SK-N-SH (cell line): Measurements from ENCODE around the gene PFKL. TPM values are rescaled to one million over a fixed set of nuclear protein-coding genes. Genes with fewer than 3 reads are reported as not detected.

Experiments
- CTCF ChIA-PET: fragments of 300-600, 350-600 bp; formaldehyde crosslinking; extraction: SDS; loops from one replicate; lab custom pipeline; 2021; lab: Yijun Ruan, JAX
- POLR2A ChIA-PET: fragments of 350-600 bp; sonication (Branson Sonifier 250); formaldehyde crosslinking; extraction: SDS; loops from one replicate; lab custom pipeline; 2020; ENCODE audit warnings: antibody characterized with exemption, inconsistent platforms; lab: Yijun Ruan, JAX
- DNase-seq: peaks from one replicate; pipeline ENCODE4 v3.0.0; 2012
- H2AFZ ChIP-seq: fragments of 200-600 bp; sonication (generic); 2 replicates; pipeline ENCODE4 v1.8.1; 2016; ENCODE audit warnings: antibody characterized with exemption, mild to moderate bottlenecking, low read depth
- H3F3A ChIP-seq: fragments of 200-600 bp; sonication (generic); replicated peaks from 2 replicates; pipeline ENCODE3; 2016; ENCODE audit warnings: antibody characterized with exemption, mild to moderate bottlenecking; ENCODE audit not compliant: insufficient read depth
- H3K27ac ChIP-seq, 2 experiments: fragments of 200-500 bp in 1 of 2; fragments of 200-600 bp in 1 of 2; sonication (Bioruptor generic) in 1 of 2; sonication (generic), shearing (Covaris generic) in 1 of 2; 2 replicates each; pipeline versions ENCODE4 v1.5.1 to v1.6.1; 2014 to 2016; ENCODE audit warnings: low read depth in 2 of 2, inconsistent platforms in 1 of 2, low read length in 1 of 2, mild to moderate bottlenecking in 1 of 2, mixed read lengths in 1 of 2
- H3K27me3 ChIP-seq: fragments of 200-600 bp; sonication (generic), shearing (Covaris generic); 2 replicates; pipeline ENCODE4 v1.6.1; 2016; ENCODE audit warnings: mixed run types; ENCODE audit not compliant: insufficient read depth
- H3K36me3 ChIP-seq, 2 experiments: fragments of 200-500 bp in 1 of 2; fragments of 200-600 bp in 1 of 2; sonication (Bioruptor generic) in 1 of 2; sonication (generic) in 1 of 2; replicated peaks in 1 of 2; 2 replicates each; pipeline versions ENCODE3 to v1.5.1; 2014 to 2016; ENCODE audit warnings: low read length in 1 of 2, mild to moderate bottlenecking in 1 of 2; ENCODE audit not compliant: insufficient read depth in 2 of 2, control insufficient read depth in 1 of 2
- H3K4me1 ChIP-seq, 2 experiments: fragments of 200-500 bp in 1 of 2; fragments of 200-600 bp in 1 of 2; sonication (Bioruptor generic) in 1 of 2; sonication (generic), shearing (Covaris generic) in 1 of 2; 2 replicates each; pipeline versions ENCODE4 v1.5.1 to v1.6.1; 2014 to 2016; ENCODE audit warnings: low read depth in 1 of 2, low read length in 1 of 2, mixed run types in 1 of 2; ENCODE audit not compliant: insufficient read depth in 2 of 2, control insufficient read depth in 1 of 2
- H3K4me2 ChIP-seq: fragments of 200-600 bp; sonication (generic), shearing (Covaris generic); 2 replicates; pipeline ENCODE4 v1.6.1; 2017; ENCODE audit warnings: mixed run types
- H3K4me3 ChIP-seq, 2 experiments: fragments of 200-500 bp in 1 of 2; fragments of 200-600 bp in 1 of 2; sonication (Bioruptor generic) in 1 of 2; sonication (generic), shearing (Covaris generic) in 1 of 2; 2 replicates each; pipeline versions ENCODE4 v1.5.1 to v1.8.1; 2014 to 2016; ENCODE audit warnings: low read depth in 2 of 2, inconsistent platforms in 1 of 2, low read length in 1 of 2, mild to moderate bottlenecking in 1 of 2, mixed read lengths in 1 of 2, moderate library complexity in 1 of 2
- H3K79me2 ChIP-seq: fragments of 200-600 bp; sonication (generic); 2 replicates; pipeline ENCODE4 v1.8.1; 2017; ENCODE audit warnings: mild to moderate bottlenecking; ENCODE audit not compliant: insufficient read depth
- H3K9ac ChIP-seq: fragments of 200-600 bp; sonication (generic); 2 replicates; pipeline ENCODE4 v1.6.1; 2017; ENCODE audit warnings: mixed run types
- H3K9me2 ChIP-seq: fragments of 200-600 bp; sonication (generic); 2 replicates; pipeline ENCODE4 v1.6.1; 2017; ENCODE audit warnings: mixed run types
- H3K9me3 ChIP-seq: fragments of 200-600 bp; sonication (generic); 2 replicates; pipeline ENCODE4 v1.6.1; 2017; ENCODE audit warnings: mixed run types, mild to moderate bottlenecking, moderate library complexity
- H4K20me1 ChIP-seq: fragments of 200-600 bp; sonication (generic); 2 replicates; pipeline ENCODE4 v1.6.1; 2017; ENCODE audit warnings: mild to moderate bottlenecking, mixed run types; ENCODE audit not compliant: insufficient read depth
- ELF1 ChIP-seq: IDR thresholded peaks from 2 replicates; pipeline ENCODE4 v1.4.0; 2012
- EP300 ChIP-seq, 2 experiments: IDR thresholded peaks; 2 replicates each; pipeline versions ENCODE4 v1.4.0 to v1.6.1; 2012; ENCODE audit warnings: borderline replicate concordance in 1 of 2, low read depth in 1 of 2, low read length in 1 of 2
- FOXJ3 ChIP-seq: sonication (generic); formaldehyde crosslinking; IDR thresholded peaks from 2 replicates; pipeline ENCODE4 v1.5.1; 2020; ENCODE audit warnings: mild to moderate bottlenecking, missing genetic modification reagents
- GABPA ChIP-seq: IDR thresholded peaks from 2 replicates; pipeline ENCODE4 v1.4.0; 2012; ENCODE audit warnings: low read depth, mild to moderate bottlenecking
- JUND ChIP-seq: IDR thresholded peaks from 2 replicates; pipeline ENCODE4 v1.4.0; 2012
- NFIC ChIP-seq: IDR thresholded peaks from 2 replicates; pipeline ENCODE4 v1.4.0; 2012; ENCODE audit warnings: borderline replicate concordance
- NRF1 ChIP-seq: IDR thresholded peaks from 2 replicates; pipeline ENCODE4 v1.6.1; 2012; ENCODE audit warnings: low read depth, mild to moderate bottlenecking, low read length
- POLR2AphosphoS5 ChIP-seq: IDR thresholded peaks from 2 replicates; pipeline ENCODE4 v1.6.1; 2012; ENCODE audit warnings: low read depth, low read length
- RAD21 ChIP-seq: IDR thresholded peaks from 2 replicates; pipeline ENCODE4 v1.6.1; 2012; ENCODE audit warnings: mild to moderate bottlenecking, low read length
- RXRA ChIP-seq: IDR thresholded peaks from 2 replicates; pipeline ENCODE4 v1.4.0; 2012; ENCODE audit warnings: low read depth, mild to moderate bottlenecking, borderline replicate concordance
- SMC3 ChIP-seq: IDR thresholded peaks from 2 replicates; pipeline ENCODE4 v1.6.1; 2012; ENCODE audit warnings: low read depth, low read length, improper control_type of control experiment
- YY1 ChIP-seq: IDR thresholded peaks from 2 replicates; pipeline ENCODE4 v1.4.0; 2012; ENCODE audit warnings: low read depth, mild to moderate bottlenecking
- WGBS: methylation state at CpG from one replicate; pipeline ENCODE4 v1.1.6; 2017; ENCODE audit warnings: low lambda C conversion rate; 5-methylcytosine and 5-hydroxymethylcytosine counted together
- polyA plus RNA-seq, 3 experiments: library from polyadenylated mRNA; depleted of rRNA; stranded (reverse); fragments of >200 nt; gene quantifications; 2 replicates each; pipeline ENCODE4 v1.2.3, GENCODE V29; 2012
- TF ChIP-seq, protein P1 (sequence below): IDR thresholded peaks from 2 replicates; pipeline ENCODE4; 2012
- TF ChIP-seq, protein P2 (sequence below): IDR thresholded peaks from 2 replicates; pipeline ENCODE4 v1.4.0; 2012; ENCODE audit warnings: low read depth, borderline replicate concordance
- TF ChIP-seq, protein P3 (sequence below): IDR thresholded peaks from 2 replicates; pipeline ENCODE4 v1.6.1; 2012; ENCODE audit warnings: mild to moderate bottlenecking, low read depth, low read length, moderate library complexity
- TF ChIP-seq, protein P4 (sequence below): IDR thresholded peaks from 2 replicates; pipeline ENCODE4 v1.4.0; 2012; ENCODE audit warnings: low read depth, borderline replicate concordance
- TF ChIP-seq, protein P5 (sequence below): fragments of 150-350 bp; IDR thresholded peaks from 2 replicates; pipeline ENCODE4 v1.6.1; 2017; ENCODE audit warnings: antibody characterized with exemption, low read length, low read depth, borderline replicate concordance
- TF ChIP-seq, protein P6 (sequence below): fragments of 200-600 bp; sonication (generic); IDR thresholded peaks from 2 replicates; pipeline ENCODE4 v1.6.1; 2017; ENCODE audit warnings: antibody characterized with exemption, mild to moderate bottlenecking, moderate library complexity

PFKL gene
- polyA plus RNA-seq, 1 of the 3 experiments (the other 2 are of a cell fraction) = 118 TPM

DNA sequence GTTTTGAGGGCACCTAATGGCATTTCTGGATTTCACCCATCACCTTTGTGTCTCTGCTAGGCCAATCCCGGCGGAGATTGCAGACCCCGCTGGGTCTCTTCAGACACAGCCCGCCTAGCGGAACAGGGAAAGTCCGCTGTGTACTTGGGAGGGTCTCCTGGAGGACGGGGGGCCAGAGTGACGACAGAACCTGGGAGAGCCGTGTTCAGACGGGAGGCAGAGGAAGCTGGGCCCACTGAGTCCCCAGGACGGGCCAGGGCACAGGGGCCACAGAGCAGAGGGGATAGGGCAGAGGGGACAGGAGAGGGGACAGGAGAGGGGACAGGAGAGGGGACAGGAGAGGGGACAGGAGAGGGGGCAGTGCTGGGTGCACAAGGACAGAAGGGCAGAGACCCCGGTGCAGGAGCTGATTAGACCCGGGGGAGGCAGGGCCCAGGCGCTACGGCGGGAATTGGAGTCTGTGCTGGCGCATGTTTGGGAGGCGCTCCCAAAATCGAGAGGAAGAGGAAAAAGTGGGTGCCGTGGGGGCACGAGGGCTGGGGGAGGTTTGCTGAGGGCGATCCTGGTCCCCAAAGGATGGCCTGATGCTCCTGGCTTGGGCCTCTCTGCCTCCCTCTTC, 66.2 kb downstream of the PFKL start:
- H3K9ac ChIP-seq = no peak overlapping the region
- no peaks in the 10 kb centered on the region for H4K20me1 ChIP-seq
- no peaks in the 10 kb centered on the region for H3K36me3 ChIP-seq
- peak; percentile 10 for DNase-seq
- H2AFZ ChIP-seq = no peak overlapping the region
- no peaks in the 10 kb centered on the region for H3K79me2 ChIP-seq
- WGBS = 41% methylated on average over 22 of the region's 22 CpGs
- no peaks in the 10 kb centered on the region for H3K9me2 ChIP-seq
- TF ChIP-seq POLR2AphosphoS5 = no peak
- TF ChIP-seq ELF1 = no peak
- no peak for TF ChIP-seq RAD21
- no peak for TF ChIP-seq YY1
- no peak for TF ChIP-seq RXRA
- TF ChIP-seq GABPA = no peak
- TF ChIP-seq, protein P1, sequence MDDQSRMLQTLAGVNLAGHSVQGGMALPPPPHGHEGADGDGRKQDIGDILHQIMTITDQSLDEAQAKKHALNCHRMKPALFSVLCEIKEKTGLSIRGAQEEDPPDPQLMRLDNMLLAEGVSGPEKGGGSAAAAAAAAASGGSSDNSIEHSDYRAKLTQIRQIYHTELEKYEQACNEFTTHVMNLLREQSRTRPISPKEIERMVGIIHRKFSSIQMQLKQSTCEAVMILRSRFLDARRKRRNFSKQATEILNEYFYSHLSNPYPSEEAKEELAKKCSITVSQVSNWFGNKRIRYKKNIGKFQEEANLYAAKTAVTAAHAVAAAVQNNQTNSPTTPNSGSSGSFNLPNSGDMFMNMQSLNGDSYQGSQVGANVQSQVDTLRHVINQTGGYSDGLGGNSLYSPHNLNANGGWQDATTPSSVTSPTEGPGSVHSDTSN = no peak
- TF ChIP-seq, protein P2, sequence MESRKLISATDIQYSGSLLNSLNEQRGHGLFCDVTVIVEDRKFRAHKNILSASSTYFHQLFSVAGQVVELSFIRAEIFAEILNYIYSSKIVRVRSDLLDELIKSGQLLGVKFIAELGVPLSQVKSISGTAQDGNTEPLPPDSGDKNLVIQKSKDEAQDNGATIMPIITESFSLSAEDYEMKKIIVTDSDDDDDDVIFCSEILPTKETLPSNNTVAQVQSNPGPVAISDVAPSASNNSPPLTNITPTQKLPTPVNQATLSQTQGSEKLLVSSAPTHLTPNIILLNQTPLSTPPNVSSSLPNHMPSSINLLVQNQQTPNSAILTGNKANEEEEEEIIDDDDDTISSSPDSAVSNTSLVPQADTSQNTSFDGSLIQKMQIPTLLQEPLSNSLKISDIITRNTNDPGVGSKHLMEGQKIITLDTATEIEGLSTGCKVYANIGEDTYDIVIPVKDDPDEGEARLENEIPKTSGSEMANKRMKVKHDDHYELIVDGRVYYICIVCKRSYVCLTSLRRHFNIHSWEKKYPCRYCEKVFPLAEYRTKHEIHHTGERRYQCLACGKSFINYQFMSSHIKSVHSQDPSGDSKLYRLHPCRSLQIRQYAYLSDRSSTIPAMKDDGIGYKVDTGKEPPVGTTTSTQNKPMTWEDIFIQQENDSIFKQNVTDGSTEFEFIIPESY = no peak
- TF ChIP-seq, protein P3, sequence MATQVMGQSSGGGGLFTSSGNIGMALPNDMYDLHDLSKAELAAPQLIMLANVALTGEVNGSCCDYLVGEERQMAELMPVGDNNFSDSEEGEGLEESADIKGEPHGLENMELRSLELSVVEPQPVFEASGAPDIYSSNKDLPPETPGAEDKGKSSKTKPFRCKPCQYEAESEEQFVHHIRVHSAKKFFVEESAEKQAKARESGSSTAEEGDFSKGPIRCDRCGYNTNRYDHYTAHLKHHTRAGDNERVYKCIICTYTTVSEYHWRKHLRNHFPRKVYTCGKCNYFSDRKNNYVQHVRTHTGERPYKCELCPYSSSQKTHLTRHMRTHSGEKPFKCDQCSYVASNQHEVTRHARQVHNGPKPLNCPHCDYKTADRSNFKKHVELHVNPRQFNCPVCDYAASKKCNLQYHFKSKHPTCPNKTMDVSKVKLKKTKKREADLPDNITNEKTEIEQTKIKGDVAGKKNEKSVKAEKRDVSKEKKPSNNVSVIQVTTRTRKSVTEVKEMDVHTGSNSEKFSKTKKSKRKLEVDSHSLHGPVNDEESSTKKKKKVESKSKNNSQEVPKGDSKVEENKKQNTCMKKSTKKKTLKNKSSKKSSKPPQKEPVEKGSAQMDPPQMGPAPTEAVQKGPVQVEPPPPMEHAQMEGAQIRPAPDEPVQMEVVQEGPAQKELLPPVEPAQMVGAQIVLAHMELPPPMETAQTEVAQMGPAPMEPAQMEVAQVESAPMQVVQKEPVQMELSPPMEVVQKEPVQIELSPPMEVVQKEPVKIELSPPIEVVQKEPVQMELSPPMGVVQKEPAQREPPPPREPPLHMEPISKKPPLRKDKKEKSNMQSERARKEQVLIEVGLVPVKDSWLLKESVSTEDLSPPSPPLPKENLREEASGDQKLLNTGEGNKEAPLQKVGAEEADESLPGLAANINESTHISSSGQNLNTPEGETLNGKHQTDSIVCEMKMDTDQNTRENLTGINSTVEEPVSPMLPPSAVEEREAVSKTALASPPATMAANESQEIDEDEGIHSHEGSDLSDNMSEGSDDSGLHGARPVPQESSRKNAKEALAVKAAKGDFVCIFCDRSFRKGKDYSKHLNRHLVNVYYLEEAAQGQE = no peak
- TF ChIP-seq NRF1 = no peak
- no peak for TF ChIP-seq FOXJ3 (CRISPR knock-in tag)
- no peak for TF ChIP-seq EP300 (IDR thresholded peaks at IDR 0.05; ENCODE audit: borderline replicate concordance in 1 of 2, low read depth in 1 of 2, low read length in 1 of 2)
- TF ChIP-seq, protein P4, sequence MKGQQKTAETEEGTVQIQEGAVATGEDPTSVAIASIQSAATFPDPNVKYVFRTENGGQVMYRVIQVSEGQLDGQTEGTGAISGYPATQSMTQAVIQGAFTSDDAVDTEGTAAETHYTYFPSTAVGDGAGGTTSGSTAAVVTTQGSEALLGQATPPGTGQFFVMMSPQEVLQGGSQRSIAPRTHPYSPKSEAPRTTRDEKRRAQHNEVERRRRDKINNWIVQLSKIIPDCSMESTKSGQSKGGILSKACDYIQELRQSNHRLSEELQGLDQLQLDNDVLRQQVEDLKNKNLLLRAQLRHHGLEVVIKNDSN = no peak
- TF ChIP-seq, protein P5, sequence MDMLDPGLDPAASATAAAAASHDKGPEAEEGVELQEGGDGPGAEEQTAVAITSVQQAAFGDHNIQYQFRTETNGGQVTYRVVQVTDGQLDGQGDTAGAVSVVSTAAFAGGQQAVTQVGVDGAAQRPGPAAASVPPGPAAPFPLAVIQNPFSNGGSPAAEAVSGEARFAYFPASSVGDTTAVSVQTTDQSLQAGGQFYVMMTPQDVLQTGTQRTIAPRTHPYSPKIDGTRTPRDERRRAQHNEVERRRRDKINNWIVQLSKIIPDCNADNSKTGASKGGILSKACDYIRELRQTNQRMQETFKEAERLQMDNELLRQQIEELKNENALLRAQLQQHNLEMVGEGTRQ = no peak
- TF ChIP-seq, protein P6, sequence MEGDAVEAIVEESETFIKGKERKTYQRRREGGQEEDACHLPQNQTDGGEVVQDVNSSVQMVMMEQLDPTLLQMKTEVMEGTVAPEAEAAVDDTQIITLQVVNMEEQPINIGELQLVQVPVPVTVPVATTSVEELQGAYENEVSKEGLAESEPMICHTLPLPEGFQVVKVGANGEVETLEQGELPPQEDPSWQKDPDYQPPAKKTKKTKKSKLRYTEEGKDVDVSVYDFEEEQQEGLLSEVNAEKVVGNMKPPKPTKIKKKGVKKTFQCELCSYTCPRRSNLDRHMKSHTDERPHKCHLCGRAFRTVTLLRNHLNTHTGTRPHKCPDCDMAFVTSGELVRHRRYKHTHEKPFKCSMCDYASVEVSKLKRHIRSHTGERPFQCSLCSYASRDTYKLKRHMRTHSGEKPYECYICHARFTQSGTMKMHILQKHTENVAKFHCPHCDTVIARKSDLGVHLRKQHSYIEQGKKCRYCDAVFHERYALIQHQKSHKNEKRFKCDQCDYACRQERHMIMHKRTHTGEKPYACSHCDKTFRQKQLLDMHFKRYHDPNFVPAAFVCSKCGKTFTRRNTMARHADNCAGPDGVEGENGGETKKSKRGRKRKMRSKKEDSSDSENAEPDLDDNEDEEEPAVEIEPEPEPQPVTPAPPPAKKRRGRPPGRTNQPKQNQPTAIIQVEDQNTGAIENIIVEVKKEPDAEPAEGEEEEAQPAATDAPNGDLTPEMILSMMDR = no peak
- no peak for TF ChIP-seq JUND
- no peak for TF ChIP-seq NFIC
- TF ChIP-seq SMC3 = no peak
- POLR2A ChIA-PET = no interaction called here
- peaks cover 51% of the 10 kb centered on the region for H3K27me3 ChIP-seq
- H3K4me3 ChIP-seq = no peak overlapping the region
- no peak overlapping the region for H3K27ac ChIP-seq
- H3K4me2 ChIP-seq = no peak overlapping the region
- H3F3A ChIP-seq = no peaks in the 10 kb centered on the region
- peaks cover 0 to 7% of the 10 kb centered on the region in 2 experiments; a peak in 1 of 4 replicates for H3K4me1 ChIP-seq
- H3K9me3 ChIP-seq = no peaks in the 10 kb centered on the region
- CTCF ChIA-PET = no interaction called here
